ENCODE data around the gene KRT13. TPM values are rescaled to one million over a fixed set of nuclear protein-coding genes. Genes with fewer than 3 reads are reported as not detected.

The KRT13 gene
- total and polyA plus RNA-seq, 9 of the 15 experiments (the other 6 are each of a cell fraction or from before 2014, with no cell fraction given): 0.11 to 1.1 (median 0.24) TPM; not detected in 3

DNA sequence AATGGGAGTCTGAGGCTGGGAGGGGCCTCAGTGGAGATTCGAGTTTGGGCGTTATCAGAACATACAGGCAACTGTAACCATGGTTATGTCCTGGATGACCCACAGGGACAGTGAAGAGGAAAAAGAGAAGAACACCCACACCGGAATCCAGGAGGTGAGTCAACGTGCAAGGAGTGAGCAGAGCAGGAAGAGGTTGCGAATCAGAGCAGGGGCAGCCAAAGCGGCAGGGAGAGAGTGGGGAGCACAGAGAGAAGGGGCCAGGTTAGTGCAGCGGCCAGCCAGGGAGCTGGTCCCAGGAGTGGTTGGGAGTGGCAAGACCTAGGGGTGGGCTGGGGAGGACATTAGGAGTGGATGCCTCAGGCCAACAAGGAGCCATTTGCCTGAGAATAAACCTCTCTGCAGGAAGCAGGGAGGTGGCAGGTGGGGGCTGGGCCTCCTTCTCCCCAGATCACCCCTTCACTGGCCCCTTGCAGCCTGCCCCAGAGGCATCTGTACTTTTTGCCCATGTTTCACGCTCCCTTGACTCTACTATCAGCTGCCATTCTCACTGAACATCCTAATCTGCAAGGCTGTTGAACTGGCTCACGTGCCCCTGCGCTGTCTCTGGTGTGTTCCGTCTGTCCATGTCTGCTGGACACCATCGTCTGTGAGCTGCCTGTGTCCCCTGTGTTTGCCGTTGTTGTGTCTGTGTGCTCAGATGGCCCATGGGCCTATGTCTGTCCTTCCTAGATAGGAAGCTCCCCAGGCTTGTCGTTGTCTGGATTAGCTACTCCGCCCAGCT is 5.1 kb downstream of the KRT13 start (continued):
- TF ChIP-seq U2AF2 (optimal IDR thresholded peaks at IDR 0.05; ENCODE audit: low read depth, low read length): no peak
- TF ChIP-seq, protein P1, sequence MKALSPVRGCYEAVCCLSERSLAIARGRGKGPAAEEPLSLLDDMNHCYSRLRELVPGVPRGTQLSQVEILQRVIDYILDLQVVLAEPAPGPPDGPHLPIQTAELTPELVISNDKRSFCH (CRISPR knock-in tag; IDR thresholded peaks at IDR 0.05): no peak
- TF ChIP-seq, protein P1 (tag; IDR thresholded peaks at IDR 0.05): no peak
- TF ChIP-seq SPI1 (IDR thresholded peaks at IDR 0.05; ENCODE audit: borderline replicate concordance, low read depth, low read length): 0 out of 2 replicates have a peak, but pooled peaks have one; percentile 3
- peak; percentile 68 for TF ChIP-seq TAL1 (IDR thresholded peaks at IDR 0.05)
- no peak for TF ChIP-seq NFE2L1 (tag; IDR thresholded peaks at IDR 0.05; ENCODE audit: borderline replicate concordance, low read depth)
- TF ChIP-seq KDM4B (IDR thresholded peaks at IDR 0.05; ENCODE audit: borderline replicate concordance in 2 of 2, low read depth in 1 of 2): no peak; a peak in 1 of 4 replicates
- TF ChIP-seq SAFB2 (IDR thresholded peaks at IDR 0.05; ENCODE audit: borderline replicate concordance, low read depth, low read length, severe bottlenecking): no peak
- TF ChIP-seq TRIM25 (IDR thresholded peaks at IDR 0.05; ENCODE audit: borderline replicate concordance): no peak
- no peak for TF ChIP-seq ZNF140 (CRISPR knock-in tag; IDR thresholded peaks at IDR 0.05)
- no peak for TF ChIP-seq XRCC4 (IDR thresholded peaks at IDR 0.05; ENCODE audit: extremely low read depth, insufficient read depth, insufficient read length)
- no peak for TF ChIP-seq BRF1 (IDR thresholded peaks at IDR 0.05; ENCODE audit: borderline replicate concordance, extremely low read depth, insufficient read length)
- TF ChIP-seq, protein P2, sequence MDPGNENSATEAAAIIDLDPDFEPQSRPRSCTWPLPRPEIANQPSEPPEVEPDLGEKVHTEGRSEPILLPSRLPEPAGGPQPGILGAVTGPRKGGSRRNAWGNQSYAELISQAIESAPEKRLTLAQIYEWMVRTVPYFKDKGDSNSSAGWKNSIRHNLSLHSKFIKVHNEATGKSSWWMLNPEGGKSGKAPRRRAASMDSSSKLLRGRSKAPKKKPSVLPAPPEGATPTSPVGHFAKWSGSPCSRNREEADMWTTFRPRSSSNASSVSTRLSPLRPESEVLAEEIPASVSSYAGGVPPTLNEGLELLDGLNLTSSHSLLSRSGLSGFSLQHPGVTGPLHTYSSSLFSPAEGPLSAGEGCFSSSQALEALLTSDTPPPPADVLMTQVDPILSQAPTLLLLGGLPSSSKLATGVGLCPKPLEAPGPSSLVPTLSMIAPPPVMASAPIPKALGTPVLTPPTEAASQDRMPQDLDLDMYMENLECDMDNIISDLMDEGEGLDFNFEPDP (CRISPR knock-in tag; IDR thresholded peaks at IDR 0.05): no peak
- TF ChIP-seq ESRRB (CRISPR knock-in tag; IDR thresholded peaks at IDR 0.05; ENCODE audit: borderline replicate concordance): no peak
- no peak for TF ChIP-seq SNAPC5 (CRISPR knock-in tag; IDR thresholded peaks at IDR 0.05)
- TF ChIP-seq TFAP4 (CRISPR knock-in tag; IDR thresholded peaks at IDR 0.05; ENCODE audit: borderline replicate concordance): 0 out of 2 replicates have a peak, but pooled peaks have one; percentile 32
- TF ChIP-seq, protein P3, sequence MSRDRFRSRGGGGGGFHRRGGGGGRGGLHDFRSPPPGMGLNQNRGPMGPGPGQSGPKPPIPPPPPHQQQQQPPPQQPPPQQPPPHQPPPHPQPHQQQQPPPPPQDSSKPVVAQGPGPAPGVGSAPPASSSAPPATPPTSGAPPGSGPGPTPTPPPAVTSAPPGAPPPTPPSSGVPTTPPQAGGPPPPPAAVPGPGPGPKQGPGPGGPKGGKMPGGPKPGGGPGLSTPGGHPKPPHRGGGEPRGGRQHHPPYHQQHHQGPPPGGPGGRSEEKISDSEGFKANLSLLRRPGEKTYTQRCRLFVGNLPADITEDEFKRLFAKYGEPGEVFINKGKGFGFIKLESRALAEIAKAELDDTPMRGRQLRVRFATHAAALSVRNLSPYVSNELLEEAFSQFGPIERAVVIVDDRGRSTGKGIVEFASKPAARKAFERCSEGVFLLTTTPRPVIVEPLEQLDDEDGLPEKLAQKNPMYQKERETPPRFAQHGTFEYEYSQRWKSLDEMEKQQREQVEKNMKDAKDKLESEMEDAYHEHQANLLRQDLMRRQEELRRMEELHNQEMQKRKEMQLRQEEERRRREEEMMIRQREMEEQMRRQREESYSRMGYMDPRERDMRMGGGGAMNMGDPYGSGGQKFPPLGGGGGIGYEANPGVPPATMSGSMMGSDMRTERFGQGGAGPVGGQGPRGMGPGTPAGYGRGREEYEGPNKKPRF (IDR thresholded peaks at IDR 0.05; ENCODE audit: low read depth, low read length): no peak
- no peak for TF ChIP-seq NELFE (IDR thresholded peaks at IDR 0.05; ENCODE audit: insufficient read depth, insufficient read length)
- peak; percentile 87 for TF ChIP-seq CBFA2T3 (IDR thresholded peaks at IDR 0.05)
